Adrenal gland (tissue), 12 donors: ENCODE measurements around the gene PTPN20. TPM values are rescaled to one million over a fixed set of nuclear protein-coding genes. Genes with fewer than 3 reads are reported as not detected.

Experiments
- DNase-seq, 7 donors: peaks; one replicate each; pipeline ENCODE4 v3.0.0-alpha.2; 2019 to 2020
- H3K27ac ChIP-seq, 5 donors: fragments of 200-600 bp; sonication (generic) in 4 of 5; 1 replicate in 3 of 5; 2 replicates in 2 of 5; pipeline versions ENCODE4 v1.5.1 to v1.8.0; 2016 to 2020; ENCODE audit warnings: mild to moderate bottlenecking in 1 of 5
- H3K27me3 ChIP-seq: fragments of 200-600 bp; 2 replicates; pipeline ENCODE4 v1.8.0; 2021
- H3K36me3 ChIP-seq, 2 donors: fragments of 200-600 bp; replicated peaks in 1 of 2; 1 replicate in 1 of 2; 2 replicates in 1 of 2; pipeline versions ENCODE4 v1.5.1 to v1.8.0; 2018 to 2022
- H3K4me1 ChIP-seq, 2 donors: fragments of 200-600 bp; replicated peaks in 1 of 2; 1 replicate in 1 of 2; 2 replicates in 1 of 2; pipeline versions ENCODE4 v1.5.1 to v1.8.0; 2018 to 2021
- H3K4me3 ChIP-seq, 4 donors: fragments of 200-600 bp; sonication (generic) in 3 of 4; one replicate each; pipeline ENCODE4 v1.5.1; 2016 to 2018
- H3K9me3 ChIP-seq, 3 donors: fragments of 200-600 bp; sonication (generic) in 1 of 3; replicated peaks in 1 of 3; 1 replicate in 2 of 3; 2 replicates in 1 of 3; pipeline versions ENCODE4 v1.5.1 to v1.8.0; 2016 to 2021
- POLR2A ChIP-seq, 2 donors: fragments of 450-650 bp; IDR thresholded peaks; one replicate each; pipeline ENCODE4 v1.6.1; 2017; ENCODE audit warnings: antibody characterized with exemption in 2 of 2, mild to moderate bottlenecking in 2 of 2, moderate library complexity in 1 of 2
- WGBS, 4 donors: extraction: QIAGEN DNeasy Blood & Tissue Kit in 2 of 4; methylation state at CpG; one replicate each; pipeline versions ENCODE4 v1.1.5 to v1.1.7; 2013 to 2017; 5-methylcytosine and 5-hydroxymethylcytosine counted together
- intact Hi-C, 2 donors: fragments of 100-400 bp; cut with DNase I; formaldehyde crosslinking; loops; one replicate each; pipeline versions ENCODE4 v1.14.1 to v1.15.0; 2022 to 2023
- polyA plus RNA-seq, 3 donors: library from polyadenylated mRNA; stranded (reverse); fragments of 200-250 nt in 2 of 3; fragments of 350-450 nt in 1 of 3; fragmentation: Illumina TruSeq in 1 of 3; extraction: RNeasy Lipid Tissue Mini Kit (QIAGEN cat#74804) in 1 of 3; gene quantifications; one replicate each; pipeline ENCODE4 v1.2.3, GENCODE V29; 2013 to 2014
- total RNA-seq, 9 donors: library from RNA; depleted of rRNA in 4 of 9; stranded (reverse); fragments of >200 nt in 4 of 9; fragments of 120-200 nt in 1 of 9; fragmentation: NEBNext Ultra II Directional in 1 of 9; extraction: Animal tissue kit (Norgen Biotek cat#: 25700) in 1 of 9; gene quantifications; one replicate each; pipeline versions ENCODE4 v1.1.0 to v1.2.4, GENCODE V29; 2013 to 2023
- TF ChIP-seq, protein P1 (sequence below), 6 experiments: fragments of 450-650 bp in 4 of 6; fragments of 200-600 bp in 2 of 6; sonication (generic) in 1 of 6; IDR thresholded peaks; 1 replicate in 5 of 6; 2 replicates in 1 of 6; pipeline versions ENCODE4 v1.5.1 to v1.8.0; 2016 to 2021; ENCODE audit warnings: antibody characterized with exemption in 6 of 6, mild to moderate bottlenecking in 2 of 6, moderate library complexity in 1 of 6
- donor health status: healthy with polysubstance abuse.
- donor health status: Bipolar disorder and iron deficiency.
- donor health status: DM: yes; HTN: yes; CAD: no.
- donor health status: DM: no; HTN: no; CAD: no.
- donor health status: DM: no; HTN: no; CAD: no.
- donor health status: DM: yes; HTN: yes; CAD: no.

PTPN20 gene
- total and polyA plus RNA-seq, 12 donors: 3.2 to 27.2 (median 11.2) TPM

DNA sequence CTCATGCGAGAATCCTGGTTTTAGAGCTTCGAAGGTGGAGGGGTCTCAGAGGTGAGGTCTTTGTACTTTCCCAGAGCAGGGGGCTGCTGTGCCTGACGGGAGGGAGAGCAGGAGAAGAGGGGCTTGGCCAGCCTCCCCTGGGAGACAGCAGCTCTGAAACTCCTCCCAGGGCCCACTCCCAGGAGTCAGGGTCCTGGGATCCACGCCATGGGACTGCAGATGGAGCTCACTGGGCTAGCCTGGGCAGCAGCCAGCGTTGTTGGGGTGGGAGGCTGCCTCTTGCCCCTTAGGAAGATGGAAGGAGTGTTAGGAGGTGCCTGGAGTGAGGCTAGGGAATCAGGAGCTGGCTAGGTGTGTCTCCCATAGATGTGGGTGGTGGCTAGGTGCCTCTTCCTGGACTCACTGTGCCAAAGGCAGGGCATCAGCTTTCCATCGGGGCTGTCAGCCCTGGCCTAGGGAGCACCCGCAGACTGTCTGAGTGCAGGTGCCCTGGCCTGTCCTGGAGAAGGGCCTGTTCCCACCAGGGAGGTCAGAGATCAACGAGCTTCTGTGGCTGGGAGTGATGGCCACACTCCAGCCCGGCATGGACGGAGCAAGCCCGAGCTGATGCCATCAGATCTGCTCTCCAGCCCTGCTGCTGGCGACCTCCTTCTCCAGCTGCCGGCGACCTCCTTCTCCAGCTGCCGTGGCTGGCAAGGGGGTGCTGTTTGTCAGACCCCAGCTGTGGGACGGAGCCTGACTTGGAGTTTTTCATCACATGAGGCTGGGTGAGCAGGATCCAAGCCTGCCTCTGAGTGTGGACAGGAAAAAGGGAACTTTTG, 111.3 kb downstream of the PTPN20 start:
- intact Hi-C loops: no loop called here
- Histone ChIP-seq H3K36me3 (no peaks in the 10 kb centered on the region), H3K27me3 (no peaks in the 10 kb centered on the region), H3K9me3 (no peaks in the 10 kb centered on the region), H3K4me3 (no peak overlapping the region), H3K4me1 (no peaks in the 10 kb centered on the region), H3K27ac (no peak overlapping the region)
- peak in 1 of 7 donors; percentile 10 for DNase-seq
- TF ChIP-seq, protein P1, sequence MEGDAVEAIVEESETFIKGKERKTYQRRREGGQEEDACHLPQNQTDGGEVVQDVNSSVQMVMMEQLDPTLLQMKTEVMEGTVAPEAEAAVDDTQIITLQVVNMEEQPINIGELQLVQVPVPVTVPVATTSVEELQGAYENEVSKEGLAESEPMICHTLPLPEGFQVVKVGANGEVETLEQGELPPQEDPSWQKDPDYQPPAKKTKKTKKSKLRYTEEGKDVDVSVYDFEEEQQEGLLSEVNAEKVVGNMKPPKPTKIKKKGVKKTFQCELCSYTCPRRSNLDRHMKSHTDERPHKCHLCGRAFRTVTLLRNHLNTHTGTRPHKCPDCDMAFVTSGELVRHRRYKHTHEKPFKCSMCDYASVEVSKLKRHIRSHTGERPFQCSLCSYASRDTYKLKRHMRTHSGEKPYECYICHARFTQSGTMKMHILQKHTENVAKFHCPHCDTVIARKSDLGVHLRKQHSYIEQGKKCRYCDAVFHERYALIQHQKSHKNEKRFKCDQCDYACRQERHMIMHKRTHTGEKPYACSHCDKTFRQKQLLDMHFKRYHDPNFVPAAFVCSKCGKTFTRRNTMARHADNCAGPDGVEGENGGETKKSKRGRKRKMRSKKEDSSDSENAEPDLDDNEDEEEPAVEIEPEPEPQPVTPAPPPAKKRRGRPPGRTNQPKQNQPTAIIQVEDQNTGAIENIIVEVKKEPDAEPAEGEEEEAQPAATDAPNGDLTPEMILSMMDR (IDR thresholded peaks at IDR 0.05): no peak
- 76 to 83% (median 80%) methylated on average over 8 to 16 of the region's 16 CpGs for WGBS, 4 donors

DNA sequence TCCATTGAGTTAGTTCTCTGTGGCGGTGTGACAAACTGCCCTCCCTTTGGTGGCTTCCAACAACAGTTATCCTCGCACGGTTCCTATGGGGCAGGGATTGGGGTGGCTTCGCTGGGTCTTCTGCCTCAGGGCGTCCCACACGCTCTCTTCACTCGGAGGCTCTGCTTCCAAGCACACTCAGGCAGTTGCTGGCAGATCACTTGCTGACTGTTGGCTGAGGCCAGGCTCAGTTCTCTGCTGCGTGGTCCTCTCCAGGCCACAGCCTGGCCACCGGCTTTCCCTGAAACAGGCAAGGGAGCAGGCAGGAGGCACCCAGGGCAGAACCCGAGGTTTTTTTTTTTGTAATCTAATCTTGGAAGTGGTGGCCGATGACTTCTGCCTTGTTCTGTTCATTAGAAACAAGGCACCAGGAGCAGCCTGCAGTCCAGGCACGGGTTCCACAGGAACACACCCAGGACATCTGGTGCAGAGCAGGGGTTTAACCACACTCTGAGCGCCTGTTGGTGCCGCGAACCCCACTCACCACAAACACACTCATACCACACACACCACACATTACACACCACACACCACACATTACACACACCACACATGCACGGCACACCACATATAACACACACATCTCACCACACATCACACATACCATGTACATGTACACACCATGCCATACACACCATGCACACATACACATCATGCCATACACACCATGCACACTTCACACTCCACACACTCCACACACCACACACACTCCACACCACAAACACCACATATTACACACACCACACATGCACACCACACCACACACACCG, 112.2 kb downstream of the PTPN20 start:
- Histone ChIP-seq H3K27me3 (no peaks in the 10 kb centered on the region), H3K36me3 (no peaks in the 10 kb centered on the region), H3K4me1 (no peaks in the 10 kb centered on the region), H3K27ac (no peak overlapping the region), H3K4me3 (no peak overlapping the region), H3K9me3 (no peaks in the 10 kb centered on the region)
- intact Hi-C loops: no loop called here
- peak in 2 of 7 donors; percentile 15 to 52 for DNase-seq
- TF ChIP-seq, protein P1 (IDR thresholded peaks at IDR 0.05): no peak
- no peak for TF ChIP-seq POLR2A (IDR thresholded peaks at IDR 0.05)
- WGBS, 4 donors: 76 to 82% (median 80%) methylated on average over 16 to 17 of the region's 17 CpGs

DNA sequence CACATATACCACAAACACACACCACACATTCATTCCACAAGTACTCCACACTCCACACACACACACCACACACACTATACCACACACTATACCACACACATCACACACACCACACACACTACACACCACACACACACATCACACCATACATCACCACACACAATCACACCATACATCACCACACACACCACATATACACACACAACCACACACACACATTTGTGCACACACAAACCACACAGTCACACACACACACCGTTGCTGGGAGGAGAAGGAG, 112.8 kb downstream of the PTPN20 start:
- TF ChIP-seq, protein P1 (IDR thresholded peaks at IDR 0.05): no peak
- TF ChIP-seq POLR2A (IDR thresholded peaks at IDR 0.05): no peak
- peak in 1 of 7 donors; percentile 5 for DNase-seq
- no peak overlapping the region for H3K4me3 ChIP-seq
- no peaks in the 10 kb centered on the region for H3K36me3 ChIP-seq
- no peaks in the 10 kb centered on the region for H3K4me1 ChIP-seq
- no peak overlapping the region for H3K27ac ChIP-seq
- 40 to 65% (median 56%) methylated on average over 1 of the region's 1 CpG for WGBS, 4 donors
- H3K9me3 ChIP-seq: no peaks in the 10 kb centered on the region
- H3K27me3 ChIP-seq: no peaks in the 10 kb centered on the region
- intact Hi-C loops: no loop called here

DNA sequence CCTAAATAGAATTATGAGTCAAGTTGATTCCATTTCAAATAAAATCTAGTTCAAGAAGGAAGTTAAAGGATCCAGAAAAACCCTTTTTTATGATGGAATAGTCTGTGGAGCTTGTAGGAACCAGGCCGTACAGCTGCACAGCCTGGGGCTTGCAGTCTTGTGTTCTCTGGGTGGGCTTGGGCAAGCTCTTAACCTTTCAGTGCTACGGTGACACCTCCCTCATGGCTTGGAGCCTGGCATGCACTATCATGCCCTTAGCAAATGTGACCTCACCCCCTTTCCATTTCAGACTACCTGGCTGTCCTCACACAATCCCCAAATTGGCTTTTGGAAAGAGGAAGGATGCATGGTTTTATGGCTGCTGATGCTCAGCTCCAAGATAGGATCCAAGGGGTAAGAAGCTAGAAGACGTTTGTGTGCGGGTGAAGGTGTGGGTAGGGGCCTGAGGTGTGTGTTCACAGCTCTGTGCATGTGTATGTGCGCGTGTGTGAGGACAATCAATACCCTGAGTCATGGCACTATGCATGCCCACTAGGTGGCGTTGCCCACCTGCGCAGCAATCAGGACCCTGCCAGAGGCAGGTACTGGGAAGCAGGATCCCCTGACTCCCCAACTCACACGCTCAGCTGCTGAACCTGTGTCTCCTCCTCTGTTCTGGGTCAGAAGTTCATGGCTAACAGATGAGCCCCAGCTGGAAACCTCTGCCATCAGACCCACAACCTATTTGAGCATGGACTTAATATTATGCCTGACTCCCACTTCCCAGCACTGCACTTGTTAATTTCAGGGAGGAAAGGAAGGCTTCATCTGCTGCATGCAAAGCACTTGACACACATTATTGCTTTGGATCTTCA, 113.4 kb downstream of the PTPN20 start:
- intact Hi-C loops: loop anchor here in 1 of 2 donors (5.0 kb wide), 1 partner anchor 283 kb away; no protein-coding TSS in a partner anchor
- H3K4me1 ChIP-seq: no peaks in the 10 kb centered on the region
- H3K36me3 ChIP-seq: no peaks in the 10 kb centered on the region
- no peak overlapping the region for H3K4me3 ChIP-seq
- no peaks in the 10 kb centered on the region for H3K9me3 ChIP-seq
- no peak overlapping the region for H3K27ac ChIP-seq
- no peak for TF ChIP-seq POLR2A (IDR thresholded peaks at IDR 0.05)
- TF ChIP-seq, protein P1 (IDR thresholded peaks at IDR 0.05): peak; percentile 70 to 84 (median 78)
- no peaks in the 10 kb centered on the region for H3K27me3 ChIP-seq
- DNase-seq: peak; percentile 43 to 92 (median 70)
- 22 to 29% (median 25%) methylated on average over 7 to 9 of the region's 9 CpGs for WGBS, 4 donors
